ENCODE data around the gene HK1. TPM values are rescaled to one million over a fixed set of nuclear protein-coding genes. Genes with fewer than 3 reads are reported as not detected.

HK1 gene
- total RNA-seq, 1 donor from 2014 or later: 106 TPM

DNA sequence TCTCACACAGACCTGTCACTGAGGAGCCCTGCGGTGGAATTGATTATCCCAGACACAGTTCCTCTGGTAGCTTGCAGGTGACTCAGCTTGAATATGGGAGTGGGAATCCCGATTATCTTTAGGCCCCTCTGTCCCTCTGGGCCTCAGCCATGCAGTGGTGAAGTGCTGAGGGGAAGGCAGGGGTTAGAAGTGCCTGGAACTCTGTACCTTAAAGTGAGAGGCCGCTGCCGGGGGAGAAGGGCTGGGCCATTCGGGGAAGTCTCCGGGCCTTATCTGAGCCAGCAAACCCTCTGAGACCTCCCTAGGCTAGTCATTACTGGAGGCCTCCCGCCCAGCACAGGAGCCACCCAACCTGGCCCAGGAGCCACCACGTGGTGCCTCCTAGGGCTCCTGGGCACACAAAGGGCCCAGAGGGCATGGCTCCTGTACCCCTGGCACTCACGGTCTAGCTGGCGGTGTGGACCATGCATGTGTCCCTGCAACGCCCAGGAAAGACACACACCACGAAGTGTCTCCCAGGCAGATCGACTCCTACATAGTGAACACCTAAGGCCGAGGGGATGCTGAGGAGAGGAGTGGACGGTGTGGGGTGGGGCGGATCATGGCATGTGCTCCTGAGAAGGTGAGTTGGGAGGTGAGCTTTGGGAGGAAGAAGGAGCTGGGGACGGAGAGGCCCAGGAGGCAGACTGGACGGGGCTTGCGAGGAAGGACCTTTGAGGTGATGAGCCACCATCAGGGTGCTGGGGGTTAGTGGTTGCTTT is 56.2 kb downstream of the HK1 start:
- Histone ChIP-seq H3K27me3 (no peaks in the 10 kb centered on the region), H3K4me3 (peak overlapping the region; percentile 2 to 17), H3K4me1 (peaks cover 99% of the 10 kb centered on the region), H3K36me3 (no peaks in the 10 kb centered on the region), H3K9me3 (no peaks in the 10 kb centered on the region), H3K27ac (peak overlapping the region; percentile 74)
- intact Hi-C loops (cut with DNase I): no loop called here
- TF ChIP-seq POLR2A (IDR thresholded peaks at IDR 0.05): no peak
- no peak for TF ChIP-seq POLR2AphosphoS5 (IDR thresholded peaks at IDR 0.05; ENCODE audit: insufficient read depth in 1 of 2, low read depth in 1 of 2)
- TF ChIP-seq CTCF (IDR thresholded peaks at IDR 0.05): no peak
- no peak for DNase-seq (ENCODE audit: extremely low spot score in 2 of 2)

GRCh38 chr10:69335063-69335587 is 56.8 kb downstream of the HK1 start:
- no peaks in the 10 kb centered on the region for H3K27me3 ChIP-seq
- peaks cover 99% of the 10 kb centered on the region for H3K4me1 ChIP-seq
- no peaks in the 10 kb centered on the region for H3K9me3 ChIP-seq
- H3K27ac ChIP-seq: peak overlapping the region; percentile 74
- intact Hi-C loops (cut with DNase I): no loop called here
- no peaks in the 10 kb centered on the region for H3K36me3 ChIP-seq
- peak overlapping the region; percentile 2 to 17 for H3K4me3 ChIP-seq
- TF ChIP-seq CTCF (IDR thresholded peaks at IDR 0.05): no peak
- TF ChIP-seq POLR2AphosphoS5 (IDR thresholded peaks at IDR 0.05; ENCODE audit: insufficient read depth in 1 of 2, low read depth in 1 of 2): peak in 1 of 2 donors; percentile 29
- DNase-seq (ENCODE audit: extremely low spot score in 2 of 2): no peak

- peak overlapping the region; percentile 74 for H3K27ac ChIP-seq
- DNase-seq (ENCODE audit: extremely low spot score in 2 of 2): no peak
- intact Hi-C loops (cut with DNase I): no loop called here
- no peaks in the 10 kb centered on the region for H3K36me3 ChIP-seq
- TF ChIP-seq POLR2A (IDR thresholded peaks at IDR 0.05): no peak
- H3K27me3 ChIP-seq: no peaks in the 10 kb centered on the region
- H3K4me1 ChIP-seq: peaks cover 99% of the 10 kb centered on the region
- no peaks in the 10 kb centered on the region for H3K9me3 ChIP-seq
- peak overlapping the region in 1 of 2 donors; percentile 17 for H3K4me3 ChIP-seq
Measured at GRCh38 chr10:69335613-69336012, 57.3 kb downstream of the HK1 start.

DNA sequence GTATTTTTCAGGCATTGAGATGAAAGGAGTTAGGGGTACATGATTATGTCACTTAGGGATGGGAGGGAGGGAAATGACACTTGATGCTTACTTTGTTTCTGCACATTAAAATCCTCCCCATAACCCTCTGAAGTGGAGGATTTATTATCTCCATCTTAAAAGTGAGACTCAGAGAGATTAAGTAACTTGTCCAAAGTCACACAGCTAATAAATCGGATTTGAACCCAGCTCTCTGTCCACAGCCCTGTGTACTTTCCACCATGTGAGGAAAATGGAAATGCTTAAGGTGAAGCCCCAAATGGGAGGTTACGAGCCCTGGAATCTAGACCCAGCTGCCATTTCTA is 58.6 kb downstream of the HK1 start:
- intact Hi-C loops (cut with DNase I): no loop called here
- no peaks in the 10 kb centered on the region for H3K27me3 ChIP-seq
- peak overlapping the region; percentile 80 for H3K27ac ChIP-seq
- DNase-seq (ENCODE audit: extremely low spot score in 2 of 2): no peak
- H3K4me3 ChIP-seq: no peak overlapping the region
- H3K4me1 ChIP-seq: peaks cover 98% of the 10 kb centered on the region
- no peaks in the 10 kb centered on the region for H3K9me3 ChIP-seq
- TF ChIP-seq POLR2A (IDR thresholded peaks at IDR 0.05) (no peak), POLR2AphosphoS5 (IDR thresholded peaks at IDR 0.05; ENCODE audit: insufficient read depth in 1 of 2, low read depth in 1 of 2) (no peak), CTCF (IDR thresholded peaks at IDR 0.05) (no peak)
- H3K36me3 ChIP-seq: no peaks in the 10 kb centered on the region

- intact Hi-C loops (cut with DNase I): no loop called here
- H3K36me3 ChIP-seq: no peaks in the 10 kb centered on the region
- no peak overlapping the region for H3K4me3 ChIP-seq
- peak; percentile 45 to 85 for TF ChIP-seq POLR2AphosphoS5 (IDR thresholded peaks at IDR 0.05; ENCODE audit: insufficient read depth in 1 of 2, low read depth in 1 of 2)
- TF ChIP-seq CTCF (IDR thresholded peaks at IDR 0.05): no peak
- DNase-seq (ENCODE audit: extremely low spot score in 2 of 2): no peak
- peak overlapping the region; percentile 80 for H3K27ac ChIP-seq
- H3K9me3 ChIP-seq: no peaks in the 10 kb centered on the region
- H3K4me1 ChIP-seq: peaks cover 98% of the 10 kb centered on the region
- H3K27me3 ChIP-seq: no peaks in the 10 kb centered on the region
Measured at GRCh38 chr10:69337296-69338132, 59.2 kb downstream of the HK1 start.
